Measurements from ENCODE around the gene DZIP1L. TPM values are rescaled to one million over a fixed set of nuclear protein-coding genes. Genes with fewer than 3 reads are reported as not detected.

Gene DZIP1L
- total RNA-seq, 1 experiment from 2014 or later = 10.4 TPM

DNA sequence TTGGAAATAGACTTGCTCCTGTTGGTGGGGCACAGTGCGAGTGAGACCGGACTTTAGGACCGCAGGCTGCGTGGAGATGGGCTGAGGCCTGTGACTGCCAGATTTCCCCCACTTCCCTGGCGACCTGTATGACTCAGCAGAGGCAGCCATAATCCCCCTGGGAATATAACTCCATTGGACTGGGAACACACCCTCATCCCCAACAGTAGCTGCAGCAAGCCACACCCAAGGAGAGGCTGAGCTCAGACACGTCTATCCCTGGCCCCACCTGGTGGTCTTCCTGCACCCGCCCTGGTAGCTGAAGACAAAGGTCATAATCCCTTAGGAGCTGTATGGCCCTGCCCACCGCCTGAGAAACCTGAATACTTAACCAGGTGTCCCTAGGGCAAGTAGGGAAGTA is 42.6 kb downstream of the DZIP1L start:
- Histone ChIP-seq H2BK15ac (ENCODE audit: low read depth, low read length) (no peak overlapping the region), H3T11ph (ENCODE audit: low read length) (no peak overlapping the region), H3K79me2 (ENCODE audit: insufficient read depth, low read length) (no peaks in the 10 kb centered on the region), H2BK120ac (ENCODE audit: low read depth, low read length, poor library complexity, severe bottlenecking) (no peak overlapping the region), H3K4me1 (ENCODE audit: insufficient read depth, low read length) (no peaks in the 10 kb centered on the region; the same call in 1 of the 2 replicates), H4K91ac (ENCODE audit: insufficient read length, low read depth, low read length) (no peak overlapping the region), H3K9ac (ENCODE audit: extremely low read depth, insufficient read length, low read length) (no peak overlapping the region), H3K14ac (ENCODE audit: insufficient read depth, low read length) (peak overlapping the region; percentile 73), H2BK12ac (ENCODE audit: insufficient read length, low read depth, low read length) (no peak overlapping the region), H3K23ac (ENCODE audit: insufficient read length, low read depth, low read length) (no peak overlapping the region), H2AFZ (ENCODE audit: low read length) (no peak overlapping the region), H3K9me3 (ENCODE audit: control insufficient read depth, low read depth, low read length) (no peaks in the 10 kb centered on the region), H3K79me1 (ENCODE audit: insufficient read depth, low read depth, low read length, poor library complexity, severe bottlenecking) (no peaks in the 10 kb centered on the region), H3K18ac (ENCODE audit: insufficient read length, low read depth, low read length) (no peak overlapping the region), H2AK5ac (ENCODE audit: insufficient read length, low read length) (no peak overlapping the region), H3K4ac (ENCODE audit: low read depth, low read length) (no peak overlapping the region), H2BK5ac (ENCODE audit: insufficient read length, low read length) (no peak overlapping the region), H3K23me2 (ENCODE audit: insufficient read length, low read depth, low read length, poor library complexity, severe bottlenecking) (no peaks in the 10 kb centered on the region), H4K20me1 (ENCODE audit: control insufficient read depth, insufficient read depth, insufficient read length) (no peaks in the 10 kb centered on the region), H4K5ac (ENCODE audit: insufficient read length, low read depth, low read length) (no peak overlapping the region), H4K8ac (replicated peaks; ENCODE audit: insufficient read length, low read depth, low read length) (no peak overlapping the region), H3K56ac (ENCODE audit: insufficient read length, low read depth, low read length) (no peak overlapping the region), H2BK20ac (ENCODE audit: low read depth, low read length, poor library complexity, severe bottlenecking) (no peak overlapping the region), H3K4me2 (ENCODE audit: insufficient read depth, insufficient read length, low read length) (no peak overlapping the region), H3K27ac (ENCODE audit: insufficient read length, low read depth, low read length) (no peak overlapping the region), H3K27me3 (ENCODE audit: insufficient read depth, low read length) (no peaks in the 10 kb centered on the region)
- Mint-ChIP-seq H3K27me3 (ENCODE audit: low read depth) (no peaks in the 10 kb centered on the region), H3K4me3 (no peak overlapping the region), H3K9me3 (no peaks in the 10 kb centered on the region), H3K4me1 (peaks cover 22 to 28% of the 10 kb centered on the region in 2 experiments), H3K36me3 (ENCODE audit: insufficient read depth in 1 of 3, low read depth in 3 of 3) (peaks cover 21 to 50% (median 40%) of the 10 kb centered on the region in 3 experiments), H3K27ac (peak overlapping the region; percentile 61 to 98 (median 91); a peak in 5 of 7 replicates)
- no peak for TF ChIP-seq CTCF (conservative IDR thresholded peaks at IDR 0.05)
- WGBS (ENCODE audit: extremely low coverage, insufficient read length, low lambda C conversion rate) = no CpG with 5 or more reads among the region's 8 CpGs
- peak; percentile 57 for DNase-seq
